K562 (cell line): ENCODE data around the gene PUM1. TPM values are rescaled to one million over a fixed set of nuclear protein-coding genes. Genes with fewer than 3 reads are reported as not detected.

Source experiments
- BRD9 ChIP-seq: fragments of 450-650 bp; IDR thresholded peaks from 2 replicates; pipeline ENCODE4 v1.6.1; 2018; ENCODE audit warnings: low read depth; ENCODE audit not compliant: partially characterized antibody
- CHD4 ChIP-seq: fragments of 200-600 bp; sonication (generic); IDR thresholded peaks from 3 replicates; pipeline ENCODE4 v1.6.1; 2012; ENCODE audit warnings: low read depth, mild to moderate bottlenecking, mixed read lengths, low read length, inconsistent platforms; ENCODE audit not compliant: insufficient read depth, insufficient replicate concordance, poor library complexity, severe bottlenecking
- CTBP1 ChIP-seq: fragments of 450-650 bp; IDR thresholded peaks from 2 replicates; pipeline ENCODE4 v1.6.1; 2016; ENCODE audit warnings: borderline replicate concordance
- DACH1 ChIP-seq: fragments of 450-650 bp; IDR thresholded peaks from 2 replicates; pipeline ENCODE4 v1.6.1; 2018; ENCODE audit not compliant: partially characterized antibody
- ESRRB ChIP-seq: fragments of 250-450 bp; sonication (Bioruptor Pico); IDR thresholded peaks from 2 replicates; pipeline ENCODE4 v1.5.0; 2020; ENCODE audit warnings: mild to moderate bottlenecking, moderate library complexity, borderline replicate concordance
- HDAC6 ChIP-seq: IDR thresholded peaks from 2 replicates; pipeline ENCODE4 v1.6.1; 2012; ENCODE audit warnings: low read depth, mild to moderate bottlenecking, control low read depth, inconsistent platforms, low read length, moderate library complexity
- MTF1 ChIP-seq: fragments of 250-450 bp; sonication (Bioruptor Pico); IDR thresholded peaks from 2 replicates; pipeline ENCODE4 v1.9.0; 2021; ENCODE audit warnings: moderate library complexity, mild to moderate bottlenecking, inconsistent platforms, borderline replicate concordance
- NBN ChIP-seq: fragments of 450-650 bp; IDR thresholded peaks from 2 replicates; pipeline ENCODE4 v1.6.1; 2016; ENCODE audit warnings: low read depth, mild to moderate bottlenecking
- POLR2AphosphoS2 ChIP-seq: IDR thresholded peaks from 2 replicates; pipeline ENCODE4 v1.6.1; 2012; ENCODE audit warnings: low read length, improper control_type of control experiment
- RBM34 ChIP-seq: fragments of 200-400 bp; formaldehyde crosslinking; IDR thresholded peaks from 2 replicates; pipeline ENCODE4 v1.6.1; 2018; ENCODE audit warnings: low read length, borderline replicate concordance; ENCODE audit not compliant: insufficient read depth
- RFX1 ChIP-seq: fragments of 450-650 bp; IDR thresholded peaks from 2 replicates; pipeline ENCODE4 v1.6.1; 2016; ENCODE audit warnings: mild to moderate bottlenecking, moderate library complexity
- SMARCB1 ChIP-seq: IDR thresholded peaks from 2 replicates; pipeline ENCODE4 v1.6.1; 2011; ENCODE audit warnings: improper control_type of control experiment, low read depth; ENCODE audit not compliant: insufficient read length
- WHSC1 ChIP-seq: IDR thresholded peaks from one replicate; pipeline ENCODE4 v1.6.1; 2012; ENCODE audit warnings: low read length, control low read depth, inconsistent platforms
- ZNF121 ChIP-seq: sonication (generic); formaldehyde crosslinking; conservative IDR thresholded peaks from 2 replicates; pipeline ENCODE4 v1.8.0; 2022; ENCODE audit warnings: missing genetic modification reagents
- ZNF140 ChIP-seq: fragments of 250-450 bp; sonication (Bioruptor Pico); IDR thresholded peaks from 2 replicates; pipeline ENCODE4 v1.8.0; 2021; ENCODE audit warnings: moderate library complexity, mild to moderate bottlenecking, inconsistent platforms
- ZNF274 ChIP-seq: IDR thresholded peaks from 2 replicates; pipeline ENCODE4 v1.6.1; 2011; ENCODE audit warnings: low read depth, mild to moderate bottlenecking, low read length, moderate library complexity, borderline replicate concordance
- ZNF551 ChIP-seq: fragments of 250-450 bp; sonication (Bioruptor Pico); IDR thresholded peaks from 2 replicates; pipeline ENCODE4 v1.5.0; 2021; ENCODE audit warnings: mild to moderate bottlenecking, moderate library complexity
- polyA plus RNA-seq, 8 experiments: library from polyadenylated mRNA; depleted of rRNA in 4 of 8; stranded (reverse) in 5 of 8; unstranded in 3 of 8; fragments of >200 nt; fragmentation: Nextera tagmentation in 2 of 8; fragmentation: Illumina TruSeq in 1 of 8; extraction: Ambion mirVana in 2 of 8; extraction: Trizol in 1 of 8; gene quantifications; 2 replicates each; pipeline versions ENCODE4 v1.2.1 to v1.2.3, GENCODE V29; 2011 to 2014; ENCODE audit warnings: inconsistent platforms in 1 of 8, missing spikeins in 1 of 8
- total RNA-seq, 7 experiments: library from RNA; depleted of rRNA in 6 of 7; stranded (reverse); fragments of >200 nt in 6 of 7; fragmentation: Illumina TruSeq in 2 of 7; extraction: Trizol in 2 of 7; gene quantifications; 2 replicates each; pipeline versions ENCODE4 v1.2.1 to v1.2.3, GENCODE V29; 2011 to 2021; ENCODE audit warnings: low replicate concordance in 1 of 7
- TF ChIP-seq, protein P1 (sequence below): fragments of 250-450 bp; sonication (Bioruptor Pico); IDR thresholded peaks from 2 replicates; pipeline ENCODE4 v1.4.0; 2020; ENCODE audit warnings: mild to moderate bottlenecking, moderate library complexity, borderline replicate concordance
- TF ChIP-seq, protein P2 (sequence below): fragments of 250-450 bp; sonication (Bioruptor Pico); IDR thresholded peaks from 2 replicates; pipeline ENCODE4 v1.5.0; 2021

PUM1 gene
- total and polyA plus RNA-seq, 9 of the 15 experiments (the other 6 are each of a cell fraction or from before 2014, with no cell fraction given), result 37.7 to 104 (median 55.7) TPM

DNA sequence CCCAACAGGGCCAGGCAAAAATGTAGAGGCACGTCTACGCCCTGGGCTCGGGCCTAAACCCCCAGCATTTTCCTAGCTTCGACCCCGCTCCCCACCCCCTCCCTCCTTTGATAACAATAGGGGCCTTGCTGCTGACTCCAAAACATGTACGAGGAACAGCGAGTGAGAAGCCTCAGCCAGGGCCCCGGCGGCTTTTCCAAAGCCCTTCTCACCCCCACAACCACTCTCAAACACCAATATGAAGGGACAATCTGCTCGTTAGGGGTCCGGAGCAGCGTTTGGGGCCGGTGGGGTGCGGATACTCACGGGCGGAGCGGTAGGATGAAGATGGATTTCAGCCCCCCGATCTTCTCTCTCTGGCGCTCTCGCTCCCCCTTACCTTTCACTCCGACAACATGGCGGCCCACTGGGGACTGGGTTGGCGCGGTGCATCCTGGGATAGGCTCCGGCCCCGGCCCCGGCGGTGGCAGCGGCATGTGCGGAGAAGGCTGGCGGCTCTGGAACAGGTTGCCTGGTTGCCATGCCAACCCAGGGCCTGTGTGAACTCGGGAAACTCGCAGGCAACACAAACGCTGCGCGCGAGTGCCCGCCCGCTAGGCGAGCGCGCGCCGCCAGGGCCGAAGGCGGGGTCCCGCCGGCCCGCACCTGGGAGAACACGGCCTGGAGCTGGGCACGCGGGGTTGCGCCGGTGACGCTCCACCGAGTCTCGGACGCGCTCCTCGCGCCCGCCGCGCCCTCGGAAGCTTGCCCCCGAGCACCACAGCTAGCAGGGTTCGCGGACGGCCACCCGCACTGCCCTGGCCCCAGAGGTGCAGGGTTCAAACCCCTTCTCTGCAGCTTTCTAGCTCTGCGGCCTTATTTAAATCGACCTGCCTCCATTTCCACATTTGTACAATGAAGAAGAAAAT is at the start of gene PUM1 (continued):
- peak; percentile 88 for TF ChIP-seq NBN
- no peak for TF ChIP-seq ZNF121 (CRISPR knock-in tag)
- TF ChIP-seq ZNF274, result no peak
- no peak for TF ChIP-seq ZNF551 (CRISPR knock-in tag)
- no peak for TF ChIP-seq CHD4
- peak; percentile 57; the same call in 1 of the 2 replicates for TF ChIP-seq POLR2AphosphoS2
- no peak for TF ChIP-seq ZNF140 (CRISPR knock-in tag)
- TF ChIP-seq WHSC1, result peak; percentile 77
- peak; percentile 95 for TF ChIP-seq CTBP1
- TF ChIP-seq, protein P1, sequence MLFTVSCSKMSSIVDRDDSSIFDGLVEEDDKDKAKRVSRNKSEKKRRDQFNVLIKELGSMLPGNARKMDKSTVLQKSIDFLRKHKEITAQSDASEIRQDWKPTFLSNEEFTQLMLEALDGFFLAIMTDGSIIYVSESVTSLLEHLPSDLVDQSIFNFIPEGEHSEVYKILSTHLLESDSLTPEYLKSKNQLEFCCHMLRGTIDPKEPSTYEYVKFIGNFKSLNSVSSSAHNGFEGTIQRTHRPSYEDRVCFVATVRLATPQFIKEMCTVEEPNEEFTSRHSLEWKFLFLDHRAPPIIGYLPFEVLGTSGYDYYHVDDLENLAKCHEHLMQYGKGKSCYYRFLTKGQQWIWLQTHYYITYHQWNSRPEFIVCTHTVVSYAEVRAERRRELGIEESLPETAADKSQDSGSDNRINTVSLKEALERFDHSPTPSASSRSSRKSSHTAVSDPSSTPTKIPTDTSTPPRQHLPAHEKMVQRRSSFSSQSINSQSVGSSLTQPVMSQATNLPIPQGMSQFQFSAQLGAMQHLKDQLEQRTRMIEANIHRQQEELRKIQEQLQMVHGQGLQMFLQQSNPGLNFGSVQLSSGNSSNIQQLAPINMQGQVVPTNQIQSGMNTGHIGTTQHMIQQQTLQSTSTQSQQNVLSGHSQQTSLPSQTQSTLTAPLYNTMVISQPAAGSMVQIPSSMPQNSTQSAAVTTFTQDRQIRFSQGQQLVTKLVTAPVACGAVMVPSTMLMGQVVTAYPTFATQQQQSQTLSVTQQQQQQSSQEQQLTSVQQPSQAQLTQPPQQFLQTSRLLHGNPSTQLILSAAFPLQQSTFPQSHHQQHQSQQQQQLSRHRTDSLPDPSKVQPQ, result peak; percentile 74
- TF ChIP-seq DACH1, result no peak
- peak; percentile 100 for TF ChIP-seq BRD9
- TF ChIP-seq RFX1, result peak; percentile 97
- 0 out of 2 replicates have a peak, but pooled peaks have one; percentile 80 for TF ChIP-seq RBM34
- no peak for TF ChIP-seq ESRRB (CRISPR knock-in tag)
- TF ChIP-seq MTF1 (CRISPR knock-in tag), result 0 out of 2 replicates have a peak, but pooled peaks have one; percentile 51
- no peak for TF ChIP-seq HDAC6
- TF ChIP-seq, protein P2, sequence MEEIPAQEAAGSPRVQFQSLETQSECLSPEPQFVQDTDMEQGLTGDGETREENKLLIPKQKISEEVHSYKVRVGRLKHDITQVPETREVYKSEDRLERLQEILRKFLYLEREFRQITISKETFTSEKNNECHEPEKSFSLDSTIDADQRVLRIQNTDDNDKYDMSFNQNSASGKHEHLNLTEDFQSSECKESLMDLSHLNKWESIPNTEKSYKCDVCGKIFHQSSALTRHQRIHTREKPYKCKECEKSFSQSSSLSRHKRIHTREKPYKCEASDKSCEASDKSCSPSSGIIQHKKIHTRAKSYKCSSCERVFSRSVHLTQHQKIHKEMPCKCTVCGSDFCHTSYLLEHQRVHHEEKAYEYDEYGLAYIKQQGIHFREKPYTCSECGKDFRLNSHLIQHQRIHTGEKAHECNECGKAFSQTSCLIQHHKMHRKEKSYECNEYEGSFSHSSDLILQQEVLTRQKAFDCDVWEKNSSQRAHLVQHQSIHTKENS (CRISPR knock-in tag), result no peak
- TF ChIP-seq SMARCB1, result no peak
